Measurements from ENCODE around the gene AXIN1. TPM values are rescaled to one million over a fixed set of nuclear protein-coding genes. Genes with fewer than 3 reads are reported as not detected.

The AXIN1 gene
- total RNA-seq, 4 donors from 2014 or later: 37.9 to 45.7 (median 40.6) TPM

DNA sequence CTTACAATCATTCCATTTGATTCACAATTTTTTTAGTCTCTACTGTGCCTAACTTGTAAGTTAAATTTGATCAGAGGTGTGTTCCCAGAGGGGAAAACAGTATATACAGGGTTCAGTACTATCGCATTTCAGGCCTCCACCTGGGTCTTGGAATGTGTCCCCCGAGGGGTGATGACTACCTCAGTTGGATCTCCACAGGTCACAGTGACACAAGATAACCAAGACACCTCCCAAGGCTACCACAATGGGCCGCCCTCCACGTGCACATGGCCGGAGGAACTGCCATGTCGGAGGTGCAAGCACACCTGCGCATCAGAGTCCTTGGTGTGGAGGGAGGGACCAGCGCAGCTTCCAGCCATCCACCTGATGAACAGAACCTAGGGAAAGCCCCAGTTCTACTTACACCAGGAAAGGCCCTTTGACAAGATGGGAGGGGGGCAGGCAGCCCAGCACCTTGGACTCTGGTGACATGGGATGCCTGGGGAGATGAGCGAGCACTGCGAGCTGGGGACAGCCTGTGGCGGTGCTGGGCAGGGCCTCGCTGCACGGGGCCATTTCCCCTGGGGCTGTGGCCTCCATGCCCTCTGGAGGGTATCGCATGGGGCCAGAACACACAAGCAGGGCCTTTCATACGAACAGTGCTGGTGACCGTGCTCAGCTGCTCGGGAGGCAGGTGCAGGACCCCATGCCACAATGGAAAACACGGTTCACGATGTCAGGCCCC, 35.6 kb downstream of the AXIN1 start:
- intact Hi-C loops (cut with DNase I; ENCODE audit: low total_unique reads): no loop called here
- TF ChIP-seq, protein P1, sequence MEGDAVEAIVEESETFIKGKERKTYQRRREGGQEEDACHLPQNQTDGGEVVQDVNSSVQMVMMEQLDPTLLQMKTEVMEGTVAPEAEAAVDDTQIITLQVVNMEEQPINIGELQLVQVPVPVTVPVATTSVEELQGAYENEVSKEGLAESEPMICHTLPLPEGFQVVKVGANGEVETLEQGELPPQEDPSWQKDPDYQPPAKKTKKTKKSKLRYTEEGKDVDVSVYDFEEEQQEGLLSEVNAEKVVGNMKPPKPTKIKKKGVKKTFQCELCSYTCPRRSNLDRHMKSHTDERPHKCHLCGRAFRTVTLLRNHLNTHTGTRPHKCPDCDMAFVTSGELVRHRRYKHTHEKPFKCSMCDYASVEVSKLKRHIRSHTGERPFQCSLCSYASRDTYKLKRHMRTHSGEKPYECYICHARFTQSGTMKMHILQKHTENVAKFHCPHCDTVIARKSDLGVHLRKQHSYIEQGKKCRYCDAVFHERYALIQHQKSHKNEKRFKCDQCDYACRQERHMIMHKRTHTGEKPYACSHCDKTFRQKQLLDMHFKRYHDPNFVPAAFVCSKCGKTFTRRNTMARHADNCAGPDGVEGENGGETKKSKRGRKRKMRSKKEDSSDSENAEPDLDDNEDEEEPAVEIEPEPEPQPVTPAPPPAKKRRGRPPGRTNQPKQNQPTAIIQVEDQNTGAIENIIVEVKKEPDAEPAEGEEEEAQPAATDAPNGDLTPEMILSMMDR (IDR thresholded peaks at IDR 0.05): no peak
- no peak for TF ChIP-seq POLR2A (IDR thresholded peaks at IDR 0.05)
- WGBS, 2 donors: 86 to 88% methylated on average over 13 to 16 of the region's 19 CpGs
- no peak overlapping the region for H3K4me3 ChIP-seq (ENCODE audit: low read depth, poor library complexity, severe bottlenecking)
- no peak for DNase-seq (ENCODE audit: low spot score in 2 of 2)

DNA sequence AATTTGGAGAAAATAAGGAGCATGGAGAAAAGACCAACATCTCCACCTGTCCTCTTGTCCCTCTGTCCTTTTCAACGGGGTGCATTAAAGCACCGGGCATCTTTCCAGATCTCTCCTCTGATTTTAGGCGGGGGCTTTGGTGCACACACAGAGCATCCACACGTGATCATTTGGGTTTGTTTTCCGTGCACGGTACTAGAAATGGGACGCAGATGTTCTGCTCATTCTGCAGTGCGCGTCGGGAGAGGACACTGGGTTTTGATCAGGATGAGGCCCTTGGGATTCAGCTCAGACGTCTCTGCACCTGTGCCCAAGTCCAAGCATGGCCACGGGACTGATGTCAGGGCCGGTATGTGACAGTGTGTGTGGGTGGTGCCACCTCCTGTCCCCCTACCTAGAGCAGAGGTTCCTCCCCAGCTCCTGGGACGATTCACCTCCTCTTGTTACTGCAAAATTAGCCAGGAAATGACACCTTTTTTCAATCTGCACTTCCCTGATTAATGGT, 37.7 kb downstream of the AXIN1 start:
- no peak overlapping the region for H3K4me3 ChIP-seq (ENCODE audit: low read depth, poor library complexity, severe bottlenecking)
- intact Hi-C loops (cut with DNase I; ENCODE audit: low total_unique reads): no loop called here
- WGBS, 2 donors: 68 to 74% methylated on average over 14 of the region's 14 CpGs
- no peak for DNase-seq (ENCODE audit: low spot score in 2 of 2)
- TF ChIP-seq, protein P1 (IDR thresholded peaks at IDR 0.05): no peak
- no peak for TF ChIP-seq POLR2A (IDR thresholded peaks at IDR 0.05)

DNA sequence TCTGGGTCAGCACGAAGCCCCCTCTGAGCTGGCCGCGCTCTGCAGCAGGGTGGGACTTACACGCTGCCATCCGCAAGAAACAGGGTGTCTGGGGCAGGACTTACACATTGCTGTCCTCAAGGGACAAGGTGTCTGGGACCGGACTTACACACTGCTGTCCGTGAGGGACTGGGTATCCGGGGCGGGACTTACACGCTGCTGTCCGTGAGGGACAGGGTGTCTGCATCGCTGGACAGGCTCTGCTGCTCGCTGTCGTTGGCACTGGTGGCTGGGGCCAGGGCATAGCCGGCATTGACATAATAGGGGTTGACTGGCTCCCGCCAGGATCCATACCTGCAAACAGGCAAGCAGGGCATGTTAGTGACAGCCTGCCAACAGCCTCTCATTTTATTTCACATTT, 38.2 kb downstream of the AXIN1 start:
- intact Hi-C loops (cut with DNase I; ENCODE audit: low total_unique reads): no loop called here
- WGBS, 2 donors: 90 to 95% methylated on average over 10 to 16 of the region's 16 CpGs
- TF ChIP-seq, protein P1 (IDR thresholded peaks at IDR 0.05): no peak
- no peak for TF ChIP-seq POLR2A (IDR thresholded peaks at IDR 0.05)
- no peak overlapping the region for H3K4me3 ChIP-seq (ENCODE audit: low read depth, poor library complexity, severe bottlenecking)
- DNase-seq (ENCODE audit: low spot score in 2 of 2): no peak

- no peak overlapping the region for H3K4me3 ChIP-seq (ENCODE audit: low read depth, poor library complexity, severe bottlenecking)
- intact Hi-C loops (cut with DNase I; ENCODE audit: low total_unique reads): no loop called here
- whole genome bisulfite sequencing, 2 donors: 94 to 97% methylated on average over 15 of the region's 15 CpGs
- no peak for DNase-seq (ENCODE audit: low spot score in 2 of 2)
- TF ChIP-seq, protein P1 (IDR thresholded peaks at IDR 0.05): no peak
- TF ChIP-seq POLR2A (IDR thresholded peaks at IDR 0.05): no peak
These were observed 40.8 kb downstream of the AXIN1 start for GRCh38 chr16:311725-312124.

DNA sequence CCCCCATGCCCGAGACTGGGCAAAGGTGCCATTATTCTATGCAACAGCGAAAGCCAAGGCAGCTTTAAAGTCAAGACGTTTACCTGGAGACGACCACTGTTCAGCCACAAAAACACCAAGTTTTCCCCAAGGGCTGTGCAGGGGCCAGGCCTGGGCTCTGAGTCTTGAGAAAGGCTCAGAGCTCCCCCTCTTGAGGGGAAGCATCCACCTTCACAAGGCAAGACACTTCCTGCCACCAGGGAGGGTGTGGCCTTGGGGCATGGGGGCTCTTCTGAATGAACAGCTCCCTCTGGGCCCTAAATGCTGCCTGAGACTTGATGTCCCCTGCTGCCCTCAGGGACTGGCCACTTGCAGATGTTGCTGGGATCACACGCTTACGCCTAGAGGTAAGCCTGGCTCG, 43.0 kb downstream of the AXIN1 start:
- intact Hi-C loops (cut with DNase I; ENCODE audit: low total_unique reads): no loop called here
- DNase-seq (ENCODE audit: low spot score in 2 of 2): no peak
- no peak overlapping the region for H3K4me3 ChIP-seq (ENCODE audit: low read depth, poor library complexity, severe bottlenecking)
- no peak for TF ChIP-seq POLR2A (IDR thresholded peaks at IDR 0.05)
- TF ChIP-seq, protein P1 (IDR thresholded peaks at IDR 0.05): no peak
- 78 to 85% methylated on average over 7 of the region's 7 CpGs for WGBS, 2 donors
